Hematopoietic multipotent progenitor cell treated with erythropoietin and hydrocortisone succinate and interleukin-3 and kit ligand, for 15 days (in vitro differentiated cells): ENCODE data around the gene HMGXB3.
A peak's percentile ranks its signal among the peaks of the same experiment; 100 is the strongest.

Experiments
- DNase-seq: peaks from one replicate; pipeline ENCODE4 v3.0.0-alpha.2; 2015; ENCODE audit warnings: low spot score

Gene HMGXB3

GRCh38 chr5:150000256-150000989, at the start of gene HMGXB3, which contains the start of gene TIGD6:
Gene HMGXB3 (plus strand): TSS chr5:150000739. CDS start chr5:150004853, 4,114 bp downstream.
Gene TIGD6 (minus strand): TSS chr5:150000654. CDS start chr5:149996348, 4,306 bp downstream.
- peak; percentile 67 for DNase-seq

GRCh38 chr5:149951138-149951749, 49.3 kb upstream of the HMGXB3 start:
- no peak for DNase-seq

GRCh38 chr5:149953436-149954121, 47.0 kb upstream of the HMGXB3 start:
- DNase-seq: no peak

- DNase-seq: no peak
These were observed 45.7 kb upstream of the HMGXB3 start for GRCh38 chr5:149954798-149955197.

- no peak for DNase-seq
These were observed 43.9 kb upstream of the HMGXB3 start for GRCh38 chr5:149956685-149957084.

- no peak for DNase-seq
These were observed 42.7 kb upstream of the HMGXB3 start for GRCh38 chr5:149957855-149958254.

- DNase-seq: peak; percentile 79
These were observed 40.9 kb upstream of the HMGXB3 start for GRCh38 chr5:149959406-149960236.

GRCh38 chr5:149960272-149961185, 40.0 kb upstream of the HMGXB3 start, which contains the start of gene SLC26A2:
Gene SLC26A2 (plus strand): TSS chr5:149960758. CDS start chr5:149977653, 16,895 bp downstream.
- DNase-seq: peak; percentile 97

GRCh38 chr5:149961186-149961685, 39.3 kb upstream of the HMGXB3 start:
- no peak for DNase-seq

GRCh38 chr5:149961957-149962409, 38.6 kb upstream of the HMGXB3 start:
- DNase-seq: peak; percentile 56

GRCh38 chr5:149962601-149963300, 37.8 kb upstream of the HMGXB3 start:
- no peak for DNase-seq

GRCh38 chr5:149963729-149964128, 36.8 kb upstream of the HMGXB3 start:
- DNase-seq: no peak

- DNase-seq: no peak
These were observed 33.6 kb upstream of the HMGXB3 start for GRCh38 chr5:149966946-149967345.

- no peak for DNase-seq
These were observed 31.2 kb upstream of the HMGXB3 start for GRCh38 chr5:149969181-149969930.

GRCh38 chr5:149975409-149975808, 25.1 kb upstream of the HMGXB3 start:
- DNase-seq: no peak

- DNase-seq: no peak
These were observed 20.6 kb upstream of the HMGXB3 start for GRCh38 chr5:149979896-149980295.

- DNase-seq: no peak
These were observed 19.3 kb upstream of the HMGXB3 start for GRCh38 chr5:149981206-149981605.

- no peak for DNase-seq
These were observed 18.0 kb upstream of the HMGXB3 start for GRCh38 chr5:149982505-149982904.

- DNase-seq: no peak
These were observed 12.4 kb upstream of the HMGXB3 start for GRCh38 chr5:149988126-149988525.
